Measurements from ENCODE around the gene TULP4.
"Not testable (repeated sequence)": the region's sequence is repeated elsewhere in the genome, so short reads cannot be mapped to it uniquely, and the experiment has no call there.

The TULP4 gene

GRCh38 chr6:158431560-158431959 is 119.3 kb downstream of the TULP4 start:
- no peak for DNase-seq

GRCh38 chr6:158437571-158437970 is 125.3 kb downstream of the TULP4 start:
- DNase-seq, result no peak

GRCh38 chr6:158438226-158438625 is 126.0 kb downstream of the TULP4 start:
- DNase-seq, result no peak

GRCh38 chr6:158439255-158439654 is 127.0 kb downstream of the TULP4 start:
- DNase-seq, result no peak

- DNase-seq, result no peak
Observed at GRCh38 chr6:158441716-158442215, 129.5 kb downstream of the TULP4 start.

- DNase-seq, result no peak
Observed at GRCh38 chr6:158442306-158442705, 130.0 kb downstream of the TULP4 start.

- no peak for DNase-seq
Observed at GRCh38 chr6:158445426-158446085, 133.3 kb downstream of the TULP4 start.

GRCh38 chr6:158448856-158449255 is 136.6 kb downstream of the TULP4 start:
- DNase-seq, result no peak

- no peak for DNase-seq
Observed at GRCh38 chr6:158452191-158452590, 139.9 kb downstream of the TULP4 start.

GRCh38 chr6:158457131-158457530 is 144.9 kb downstream of the TULP4 start:
- DNase-seq, result no peak

- no peak for DNase-seq
Observed at GRCh38 chr6:158457616-158458278, 145.5 kb downstream of the TULP4 start.

GRCh38 chr6:158459726-158460125 is 147.5 kb downstream of the TULP4 start:
- DNase-seq, result no peak

GRCh38 chr6:158460602-158461169 is 148.4 kb downstream of the TULP4 start:
- no peak for DNase-seq

GRCh38 chr6:158461954-158462353 is 149.7 kb downstream of the TULP4 start:
- no peak for DNase-seq

- no peak for DNase-seq
Observed at GRCh38 chr6:158464483-158464882, 152.2 kb downstream of the TULP4 start.

- no peak for DNase-seq
Observed at GRCh38 chr6:158465257-158465656, 153.0 kb downstream of the TULP4 start.

GRCh38 chr6:158465747-158466146 is 153.5 kb downstream of the TULP4 start:
- DNase-seq, result no peak

- DNase-seq, result no peak
Observed at GRCh38 chr6:158467923-158468322, 155.7 kb downstream of the TULP4 start.

GRCh38 chr6:158468666-158469065 is 156.4 kb downstream of the TULP4 start:
- DNase-seq, result no peak

- not testable (repeated sequence) for DNase-seq
Observed at GRCh38 chr6:158470023-158470422, 157.8 kb downstream of the TULP4 start.

- no peak for DNase-seq
Observed at GRCh38 chr6:158471339-158471738, 159.1 kb downstream of the TULP4 start.

GRCh38 chr6:158472447-158472846 is 160.2 kb downstream of the TULP4 start:
- DNase-seq, result no peak

GRCh38 chr6:158474961-158475343 is 162.7 kb downstream of the TULP4 start:
- no peak for DNase-seq
